Measurements from ENCODE around the gene ANKLE1. TPM values are rescaled to one million over a fixed set of nuclear protein-coding genes. Genes with fewer than 3 reads are reported as not detected.

ANKLE1 gene
- total and polyA plus RNA-seq, 4 experiments from 2014 or later = 0.41 to 5.1 (median 1.8) TPM

DNA sequence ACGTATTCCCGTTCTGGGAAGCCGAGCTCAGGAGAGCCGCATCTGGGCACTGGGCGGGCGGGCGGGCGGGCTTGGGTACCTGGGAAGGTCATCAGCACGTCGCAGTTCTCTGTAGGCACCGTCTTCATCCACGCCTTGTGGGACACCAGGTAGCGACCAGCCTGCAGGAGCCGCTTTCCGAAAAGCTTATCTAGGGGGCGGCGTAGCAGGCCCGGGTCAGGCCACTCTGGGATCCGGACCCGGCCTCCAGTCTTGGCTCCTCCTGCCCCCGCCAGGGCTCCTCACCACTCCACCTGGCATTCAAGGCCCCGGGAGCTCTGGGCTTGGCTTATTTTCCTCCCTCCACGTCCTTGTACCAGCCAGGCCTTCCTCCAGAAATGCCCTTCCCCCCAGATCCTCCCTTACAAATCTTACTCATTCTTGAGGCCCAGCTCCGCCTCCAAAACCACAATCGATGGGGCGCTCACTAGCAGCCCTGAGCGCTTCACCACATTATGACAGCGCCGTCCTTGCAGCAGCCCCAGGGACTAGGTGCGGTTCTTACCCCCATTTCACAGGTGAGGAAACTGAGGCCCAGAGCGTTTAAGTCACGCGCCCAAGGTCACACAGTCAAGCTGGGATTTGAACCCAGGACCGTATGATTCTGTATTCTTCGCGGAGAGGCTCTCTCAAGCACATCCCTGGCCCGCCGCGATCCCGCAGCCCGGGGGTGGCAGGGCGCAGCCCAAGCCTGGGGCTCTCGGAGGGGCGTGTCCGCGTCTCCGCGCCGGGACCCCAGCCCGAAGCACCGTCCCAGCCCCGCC, 52.1 kb downstream of the ANKLE1 start:
- Histone ChIP-seq H3K4me3 (ENCODE audit: low read length in 2 of 2) (peak overlapping the region; percentile 42 to 76), H3K36me3 (ENCODE audit: insufficient read depth, low read length) (no peaks in the 10 kb centered on the region), H3K27ac (ENCODE audit: low read depth, low read length) (peak overlapping the region; percentile 71), H3K27me3 (ENCODE audit: insufficient read depth, low read length) (no peaks in the 10 kb centered on the region), H3K9me3 (ENCODE audit: control insufficient read depth in 1 of 2, low read length in 2 of 2) (no peaks in the 10 kb centered on the region), H3K4me1 (ENCODE audit: insufficient read depth, low read length) (peaks cover 53% of the 10 kb centered on the region)
- CTCF ChIA-PET (ENCODE audit: partially characterized antibody) = interaction anchor here (0.5 to 3.2 kb wide), 7 partner anchors 13 to 41 kb away, joined by 3 to 11 read pairs (median 8); partner anchors contain the start of genes DDA1 and MRPL34
- Mint-ChIP-seq H3K4me1 (peaks cover 18 to 63% (median 41%) of the 10 kb centered on the region in 4 donors), H3K27me3 (no peaks in the 10 kb centered on the region), H3K27ac (peak overlapping the region; percentile 83 to 97 (median 88)), H3K9me3 (peaks cover 0 to 1% (median 0%) of the 10 kb centered on the region in 8 donors), H3K4me3 (peak overlapping the region; percentile 84 to 94 (median 90)), H3K36me3 (peaks cover 0 to 14% of the 10 kb centered on the region in 2 donors)
- peak; percentile 58 to 90 (median 69) for DNase-seq
- POLR2A ChIA-PET (ENCODE audit: partially characterized antibody) = interaction anchor here (1.0 to 5.7 kb wide), 12 partner anchors 9 to 107 kb away, joined by 3 to 64 read pairs (median 7); partner anchors contain the start of genes ABHD8, BABAM1, DDA1 and MRPL34
- intact Hi-C loops (cut with micrococcal nuclease) = loop anchor here (1.0 to 2.0 kb wide), 2 partner anchors 41 to 57 kb away; no protein-coding TSS in a partner anchor

DNA sequence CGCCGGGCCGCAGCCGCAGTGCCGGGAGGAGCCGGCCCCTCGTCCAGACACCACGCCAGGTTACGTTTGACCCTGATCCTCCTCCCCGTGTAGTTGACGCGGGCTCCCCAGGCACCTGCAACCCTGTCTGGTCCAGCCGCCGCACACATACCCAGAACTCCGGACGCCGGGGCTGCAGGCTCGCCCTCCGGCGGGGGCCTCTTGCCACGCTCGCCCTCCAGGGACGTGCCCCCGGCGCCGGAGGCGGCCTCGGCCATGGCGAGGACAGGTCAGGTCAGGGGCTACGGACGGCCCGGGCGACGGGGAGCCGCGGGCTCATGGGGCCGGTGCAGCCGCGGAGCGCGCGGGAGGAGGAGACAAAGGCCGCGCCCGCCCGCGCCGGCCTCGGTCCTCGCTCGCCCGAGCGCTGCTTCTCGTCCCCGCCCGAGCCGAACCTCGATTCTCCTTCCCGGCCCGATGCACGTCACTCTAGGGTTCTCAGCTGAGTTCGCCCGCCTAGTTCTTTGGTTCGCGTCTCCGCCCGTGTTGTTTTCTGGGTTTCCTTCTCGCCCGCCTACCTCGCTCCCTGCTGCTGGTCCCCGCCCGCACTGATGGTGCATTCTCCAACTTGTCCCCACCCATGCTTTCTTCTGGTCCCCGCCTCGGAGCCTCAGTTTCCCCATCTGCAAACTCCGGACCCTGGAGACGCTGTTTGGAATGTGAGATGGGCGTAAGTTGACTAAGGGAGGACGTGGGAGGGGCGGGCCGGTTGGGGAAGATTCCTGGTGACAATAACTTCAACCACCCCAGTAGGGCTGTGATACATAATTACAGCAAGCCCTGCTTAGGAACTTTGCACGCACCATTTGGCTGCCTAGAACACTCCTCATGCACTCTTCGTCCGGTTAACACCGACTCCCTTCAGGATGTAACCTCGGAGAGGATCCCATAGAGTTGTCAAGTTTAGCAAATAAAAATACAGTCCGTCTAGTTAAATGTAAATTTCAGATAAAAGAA, 53.0 kb downstream of the ANKLE1 start, which contains the start of gene ANO8:
ANO8 (minus strand) TSS at position 442 of the 996 bp plus-strand sequence; CDS start at position 257, 185 bp downstream.
- Mint-ChIP-seq H3K9me3 (peaks cover 0 to 1% (median 0%) of the 10 kb centered on the region in 8 donors), H3K27ac (peak within 1 kb of the TSS; percentile 89 to 97 (median 92)), H3K36me3 (peaks cover 0 to 14% of the 10 kb centered on the region in 2 donors), H3K27me3 (no peaks in the 10 kb centered on the region), H3K4me1 (peaks cover 18 to 61% (median 38%) of the 10 kb centered on the region in 4 donors), H3K4me3 (peak within 1 kb of the TSS; percentile 88 to 96 (median 90))
- Histone ChIP-seq H3K4me1 (ENCODE audit: insufficient read depth, low read length) (peaks cover 47% of the 10 kb centered on the region), H3K9me3 (ENCODE audit: control insufficient read depth in 1 of 2, low read length in 2 of 2) (no peaks in the 10 kb centered on the region), H3K27me3 (ENCODE audit: insufficient read depth, low read length) (no peaks in the 10 kb centered on the region), H3K4me3 (ENCODE audit: low read length in 2 of 2) (peak within 1 kb of the TSS; percentile 71 to 76), H3K36me3 (ENCODE audit: insufficient read depth, low read length) (no peaks in the 10 kb centered on the region), H3K27ac (ENCODE audit: low read depth, low read length) (peak within 1 kb of the TSS; percentile 71)
- ChIA-PET POLR2A (ENCODE audit: partially characterized antibody) (interaction anchor here (0.8 to 5.7 kb wide), 17 partner anchors 9 to 209 kb away, joined by 3 to 64 read pairs (median 5); partner anchors contain the start of genes ABHD8, BABAM1, BST2 and DDA1), CTCF (ENCODE audit: partially characterized antibody) (interaction anchor here (0.8 to 3.2 kb wide), 7 partner anchors 12 to 55 kb away, joined by 3 to 11 read pairs (median 7); partner anchors contain the start of genes DDA1 and MRPL34)
- intact Hi-C loops (cut with micrococcal nuclease) = loop anchor here (1.0 to 5.0 kb wide), 3 partner anchors 42 to 73 kb away; partner anchors contain the start of gene BST2
- peak; percentile 94 to 97 (median 96) for DNase-seq

DNA sequence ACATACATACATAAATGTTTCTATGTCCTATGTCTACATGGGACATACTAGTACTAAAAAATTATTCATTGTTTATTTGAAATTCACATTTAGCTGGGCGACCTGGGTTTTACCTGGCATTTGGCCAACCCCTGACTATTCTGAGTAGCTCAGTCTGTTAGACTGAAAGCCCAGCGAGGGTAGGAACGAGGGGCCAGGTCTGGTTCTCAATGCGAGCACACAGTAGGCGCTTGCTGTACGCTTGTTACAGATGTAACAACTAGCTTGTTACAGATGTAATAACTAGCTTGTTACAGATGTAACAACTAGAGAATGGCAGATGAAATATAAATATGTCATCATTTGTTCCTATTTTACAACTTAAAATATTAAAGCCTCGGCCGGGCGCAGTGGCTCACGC, 53.9 kb downstream of the ANKLE1 start:
- Mint-ChIP-seq H3K9me3 (peaks cover 0 to 1% (median 0%) of the 10 kb centered on the region in 8 donors), H3K4me1 (peaks cover 18 to 55% (median 35%) of the 10 kb centered on the region in 4 donors), H3K36me3 (peaks cover 0 to 14% of the 10 kb centered on the region in 2 donors), H3K27me3 (no peaks in the 10 kb centered on the region), H3K27ac (peak overlapping the region in 2 of 7 donors; percentile 74 to 90), H3K4me3 (peak overlapping the region in 7 of 8 donors; percentile 26 to 96 (median 86))
- Histone ChIP-seq H3K27me3 (ENCODE audit: insufficient read depth, low read length) (no peaks in the 10 kb centered on the region), H3K9me3 (ENCODE audit: control insufficient read depth in 1 of 2, low read length in 2 of 2) (no peaks in the 10 kb centered on the region), H3K4me1 (ENCODE audit: insufficient read depth, low read length) (peaks cover 47% of the 10 kb centered on the region), H3K4me3 (ENCODE audit: low read length in 2 of 2) (no peak overlapping the region), H3K36me3 (ENCODE audit: insufficient read depth, low read length) (no peaks in the 10 kb centered on the region), H3K27ac (ENCODE audit: low read depth, low read length) (peak overlapping the region; percentile 71)
- intact Hi-C loops (cut with micrococcal nuclease) = loop anchor here (2.0 to 5.0 kb wide), 2 partner anchors 43 to 72 kb away; partner anchors contain the start of gene BST2
- CTCF ChIA-PET (ENCODE audit: partially characterized antibody) = interaction anchor here (1.1 to 3.2 kb wide), 6 partner anchors 11 to 54 kb away, joined by 5 to 11 read pairs (median 8); partner anchors contain the start of genes DDA1 and MRPL34
- DNase-seq = no peak
- POLR2A ChIA-PET (ENCODE audit: partially characterized antibody) = interaction anchor here (0.8 to 5.7 kb wide), 14 partner anchors 9 to 210 kb away, joined by 3 to 64 read pairs (median 4); partner anchors contain the start of genes ABHD8, BABAM1, BST2 and DDA1

Other genes with a start within 250 kb of the ANKLE1 start
- 10 to 100 TPM; 20.0 to 20.9 TPM for gene HAUS8, start 206.4 kb upstream of the ANKLE1 start, total RNA-seq
- 10 to 100 TPM in 1 of 2 donors, 1 to 10 TPM in 1; 5.7 to 11.2 TPM for gene HAUS8, start 206.4 kb upstream of the ANKLE1 start, polyA plus RNA-seq
- 100 to 1,000 TPM; 176 to 181 TPM for gene MYO9B, start 206.1 kb upstream of the ANKLE1 start, total RNA-seq
- gene MYO9B, start 206.1 kb upstream of the ANKLE1 start, polyA plus RNA-seq = 10 to 100 TPM in 1 of 2 donors, 1 to 10 TPM in 1; 1.3 to 25.8 TPM
- 10 to 100 TPM; 38.1 to 42.8 TPM for gene USE1, start 66.5 kb upstream of the ANKLE1 start, total RNA-seq
- 10 to 100 TPM; 36.5 to 44.3 TPM for gene USE1, start 66.5 kb upstream of the ANKLE1 start, polyA plus RNA-seq
- gene OCEL1, start 55.7 kb upstream of the ANKLE1 start, total RNA-seq = 10 to 100 TPM; 23.9 to 29.3 TPM
- 10 to 100 TPM; 37.8 to 38.0 TPM for gene OCEL1, start 55.7 kb upstream of the ANKLE1 start, polyA plus RNA-seq
- 1 to 10 TPM; 7.1 TPM for gene NR2F6, start 36.0 kb upstream of the ANKLE1 start, total RNA-seq
- 1 to 10 TPM; 1.2 to 2.3 TPM for gene NR2F6, start 36.0 kb upstream of the ANKLE1 start, polyA plus RNA-seq
- under 1 TPM in 1 of 2 experiments, not detected in 1; 0.33 TPM for gene USHBP1, start 17.2 kb upstream of the ANKLE1 start, total RNA-seq
- under 1 TPM in 1 of 2 donors, not detected in 1; 0.10 TPM for gene USHBP1, start 17.2 kb upstream of the ANKLE1 start, polyA plus RNA-seq
- gene BABAM1, start 14.5 kb upstream of the ANKLE1 start, total RNA-seq = 100 to 1,000 TPM; 101 to 112 TPM
- gene BABAM1, start 14.5 kb upstream of the ANKLE1 start, polyA plus RNA-seq = 100 to 1,000 TPM in 1 of 2 donors, 10 to 100 TPM in 1; 92.0 to 171 TPM
- 10 to 100 TPM in 1 of 2 experiments, 1 to 10 TPM in 1; 9.3 to 10.1 TPM for gene ABHD8, start 21.5 kb downstream of the ANKLE1 start, total RNA-seq
- 1 to 10 TPM; 6.0 to 7.9 TPM for gene ABHD8, start 21.5 kb downstream of the ANKLE1 start, polyA plus RNA-seq
- gene MRPL34, start 24.0 kb downstream of the ANKLE1 start, total RNA-seq = 10 to 100 TPM; 69.4 to 74.1 TPM
- gene MRPL34, start 24.0 kb downstream of the ANKLE1 start, polyA plus RNA-seq = 100 to 1,000 TPM; 231 to 250 TPM
- gene DDA1, start 27.7 kb downstream of the ANKLE1 start, total RNA-seq = 10 to 100 TPM; 36.4 to 42.6 TPM
- 10 to 100 TPM; 31.6 to 42.6 TPM for gene DDA1, start 27.7 kb downstream of the ANKLE1 start, polyA plus RNA-seq
- gene ANO8, start 53.0 kb downstream of the ANKLE1 start, total RNA-seq = 10 to 100 TPM; 17.7 to 21.5 TPM
- under 1 TPM in 1 of 2 donors, not detected in 1; 0.11 TPM for gene ANO8, start 53.0 kb downstream of the ANKLE1 start, polyA plus RNA-seq
- 10 to 100 TPM; 53.7 to 58.4 TPM for gene GTPBP3, start 55.7 kb downstream of the ANKLE1 start, total RNA-seq
- 10 to 100 TPM in 1 of 2 donors, 1 to 10 TPM in 1; 6.4 to 12.7 TPM for gene GTPBP3, start 55.7 kb downstream of the ANKLE1 start, polyA plus RNA-seq
- gene PLVAP, start 95.4 kb downstream of the ANKLE1 start, total RNA-seq = under 1 TPM in 1 of 2 experiments, not detected in 1; 0.23 TPM
- gene PLVAP, start 95.4 kb downstream of the ANKLE1 start, polyA plus RNA-seq = not detected
- gene CCDC194, start 112.3 kb downstream of the ANKLE1 start, total RNA-seq = 1 to 10 TPM; 2.5 to 3.3 TPM
- not detected for gene CCDC194, start 112.3 kb downstream of the ANKLE1 start, polyA plus RNA-seq
- 10 to 100 TPM; 55.9 TPM for gene BST2, start 123.7 kb downstream of the ANKLE1 start, total RNA-seq
- 100 to 1,000 TPM; 143 to 173 TPM for gene BST2, start 123.7 kb downstream of the ANKLE1 start, polyA plus RNA-seq
- gene MVB12A, start 138.1 kb downstream of the ANKLE1 start, total RNA-seq = 10 to 100 TPM; 35.4 to 38.0 TPM
- gene MVB12A, start 138.1 kb downstream of the ANKLE1 start, polyA plus RNA-seq = 10 to 100 TPM; 29.5 to 32.6 TPM
- gene TMEM221, start 166.8 kb downstream of the ANKLE1 start, total RNA-seq = not detected
- under 1 TPM in 1 of 2 donors, not detected in 1; 0.09 TPM for gene TMEM221, start 166.8 kb downstream of the ANKLE1 start, polyA plus RNA-seq
- not detected for gene NXNL1, start 179.0 kb downstream of the ANKLE1 start, total RNA-seq
- gene NXNL1, start 179.0 kb downstream of the ANKLE1 start, polyA plus RNA-seq = not detected
- 10 to 100 TPM in 1 of 2 experiments, 1 to 10 TPM in 1; 9.2 to 10.1 TPM for gene SLC27A1, start 188.6 kb downstream of the ANKLE1 start, total RNA-seq
- 1 to 10 TPM; 5.2 to 6.6 TPM for gene SLC27A1, start 188.6 kb downstream of the ANKLE1 start, polyA plus RNA-seq
- 10 to 100 TPM; 76.3 to 80.0 TPM for gene PGLS, start 229.7 kb downstream of the ANKLE1 start, total RNA-seq
- 10 to 100 TPM; 39.7 to 61.1 TPM for gene PGLS, start 229.7 kb downstream of the ANKLE1 start, polyA plus RNA-seq